ENCODE measurements around the gene DPYSL4. TPM values are rescaled to one million over a fixed set of nuclear protein-coding genes. Genes with fewer than 3 reads are reported as not detected.

Gene DPYSL4
- total and polyA plus RNA-seq, 2 of the 13 experiments (the other 11 are each of a cell fraction or from before 2014, with no cell fraction given), result 0.84 to 1.2 TPM

DNA sequence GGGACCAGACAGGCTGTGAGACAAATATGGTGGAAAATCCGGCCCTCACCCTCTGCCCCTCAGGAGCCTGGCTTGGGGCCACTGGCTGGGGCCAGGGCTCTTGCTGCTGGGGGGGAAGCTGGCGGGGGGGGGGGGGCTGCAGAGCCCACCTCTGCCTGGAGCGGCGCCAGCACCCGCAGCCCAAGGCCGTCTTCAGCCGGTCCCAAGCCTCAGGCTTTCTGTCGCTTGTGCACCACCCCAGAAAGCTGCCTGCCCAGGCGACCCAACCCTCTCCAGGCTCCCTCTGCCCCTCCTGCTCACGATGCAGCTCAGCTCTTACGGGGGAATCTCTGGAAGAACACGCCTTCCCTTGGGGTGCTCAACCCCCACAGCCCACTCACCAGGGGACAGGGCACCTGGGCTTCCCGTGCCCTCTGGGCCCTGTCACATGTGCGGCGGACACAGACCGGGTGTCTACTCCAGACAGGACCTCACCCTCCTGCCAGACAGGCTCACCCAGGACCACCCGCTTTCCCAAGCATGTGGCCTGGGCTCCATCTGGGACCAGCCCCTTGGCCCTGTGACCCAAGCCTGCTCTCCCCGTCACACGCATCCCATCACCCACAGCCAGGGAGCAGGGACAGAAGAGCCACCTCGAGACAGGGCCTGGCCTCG is 43.9 kb downstream of the DPYSL4 start:
- BruUV-seq (replicated peaks), result no TSS peak
- no peaks in the 10 kb centered on the region for H3K9me3 ChIP-seq (ENCODE audit: low read length)
- no peak overlapping the region for H3K27ac ChIP-seq (ENCODE audit: extremely low read length, insufficient read depth, low read length)
- FAIRE-seq (no peak), ATAC-seq (no peak), DNase-seq (ENCODE audit: low spot score) (no peak)
- no peaks in the 10 kb centered on the region for H3K27me3 ChIP-seq (ENCODE audit: control insufficient read depth in 1 of 2, insufficient read depth in 2 of 2, low read length in 2 of 2)
- H4K20me1 ChIP-seq (ENCODE audit: insufficient read depth, low read length), result no peaks in the 10 kb centered on the region
- ChIA-PET POLR2A (no interaction called here), CTCF (ENCODE audit: low intra/inter-chr PET ratio, low total read pairs) (no interaction called here)
- no peak overlapping the region for H3K9ac ChIP-seq (ENCODE audit: insufficient read depth, low read depth, low read length)
- H2AFZ ChIP-seq (ENCODE audit: low read length), result no peak overlapping the region
- H3K79me2 ChIP-seq (ENCODE audit: insufficient read depth, low read length), result no peaks in the 10 kb centered on the region
- intact Hi-C loops (cut with micrococcal nuclease; ENCODE audit: unreplicated experiment), result no loop called here
- TF ChIP-seq ISX (CRISPR knock-in tag; conservative IDR thresholded peaks at IDR 0.05) (no peak), PITX1 (CRISPR knock-in tag; IDR thresholded peaks at IDR 0.05) (no peak), ZNF570 (CRISPR knock-in tag; IDR thresholded peaks at IDR 0.05; ENCODE audit: borderline replicate concordance) (no peak), MYC (CRISPR knock-in tag; IDR thresholded peaks at IDR 0.05; ENCODE audit: borderline replicate concordance) (no peak), GLI4 (CRISPR knock-in tag; IDR thresholded peaks at IDR 0.05; ENCODE audit: borderline replicate concordance) (no peak), THAP11 (CRISPR knock-in tag; IDR thresholded peaks at IDR 0.05) (no peak)
- TF ChIP-seq, protein P1, sequence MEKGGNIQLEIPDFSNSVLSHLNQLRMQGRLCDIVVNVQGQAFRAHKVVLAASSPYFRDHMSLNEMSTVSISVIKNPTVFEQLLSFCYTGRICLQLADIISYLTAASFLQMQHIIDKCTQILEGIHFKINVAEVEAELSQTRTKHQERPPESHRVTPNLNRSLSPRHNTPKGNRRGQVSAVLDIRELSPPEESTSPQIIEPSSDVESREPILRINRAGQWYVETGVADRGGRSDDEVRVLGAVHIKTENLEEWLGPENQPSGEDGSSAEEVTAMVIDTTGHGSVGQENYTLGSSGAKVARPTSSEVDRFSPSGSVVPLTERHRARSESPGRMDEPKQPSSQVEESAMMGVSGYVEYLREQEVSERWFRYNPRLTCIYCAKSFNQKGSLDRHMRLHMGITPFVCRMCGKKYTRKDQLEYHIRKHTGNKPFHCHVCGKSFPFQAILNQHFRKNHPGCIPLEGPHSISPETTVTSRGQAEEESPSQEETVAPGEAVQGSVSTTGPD (CRISPR knock-in tag; IDR thresholded peaks at IDR 0.05), result no peak
- TF ChIP-seq, protein P2, sequence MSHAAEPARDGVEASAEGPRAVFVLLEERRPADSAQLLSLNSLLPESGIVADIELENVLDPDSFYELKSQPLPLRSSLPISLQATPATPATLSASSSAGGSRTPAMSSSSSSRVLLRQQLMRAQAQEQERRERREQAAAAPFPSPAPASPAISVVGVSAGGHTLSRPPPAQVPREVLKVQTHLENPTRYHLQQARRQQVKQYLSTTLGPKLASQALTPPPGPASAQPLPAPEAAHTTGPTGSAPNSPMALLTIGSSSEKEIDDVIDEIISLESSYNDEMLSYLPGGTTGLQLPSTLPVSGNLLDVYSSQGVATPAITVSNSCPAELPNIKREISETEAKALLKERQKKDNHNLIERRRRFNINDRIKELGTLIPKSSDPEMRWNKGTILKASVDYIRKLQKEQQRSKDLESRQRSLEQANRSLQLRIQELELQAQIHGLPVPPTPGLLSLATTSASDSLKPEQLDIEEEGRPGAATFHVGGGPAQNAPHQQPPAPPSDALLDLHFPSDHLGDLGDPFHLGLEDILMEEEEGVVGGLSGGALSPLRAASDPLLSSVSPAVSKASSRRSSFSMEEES (CRISPR knock-in tag; IDR thresholded peaks at IDR 0.05), result no peak
- TF ChIP-seq, protein P3, sequence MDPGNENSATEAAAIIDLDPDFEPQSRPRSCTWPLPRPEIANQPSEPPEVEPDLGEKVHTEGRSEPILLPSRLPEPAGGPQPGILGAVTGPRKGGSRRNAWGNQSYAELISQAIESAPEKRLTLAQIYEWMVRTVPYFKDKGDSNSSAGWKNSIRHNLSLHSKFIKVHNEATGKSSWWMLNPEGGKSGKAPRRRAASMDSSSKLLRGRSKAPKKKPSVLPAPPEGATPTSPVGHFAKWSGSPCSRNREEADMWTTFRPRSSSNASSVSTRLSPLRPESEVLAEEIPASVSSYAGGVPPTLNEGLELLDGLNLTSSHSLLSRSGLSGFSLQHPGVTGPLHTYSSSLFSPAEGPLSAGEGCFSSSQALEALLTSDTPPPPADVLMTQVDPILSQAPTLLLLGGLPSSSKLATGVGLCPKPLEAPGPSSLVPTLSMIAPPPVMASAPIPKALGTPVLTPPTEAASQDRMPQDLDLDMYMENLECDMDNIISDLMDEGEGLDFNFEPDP (CRISPR knock-in tag; conservative IDR thresholded peaks at IDR 0.05), result no peak
- in situ Hi-C loops (cut with HindIII; ENCODE audit: extremely low pct_ligation_motif_present, low pct_unique_long_range_greater_than_20kb), result no loop called here
- WGBS (ENCODE audit: low lambda C conversion rate), result 96% methylated on average over 6 of the region's 21 CpGs
- no peak overlapping the region for H3K4me2 ChIP-seq (ENCODE audit: low read depth, low read length)
- H3K4me3 ChIP-seq (replicated peaks in 1 of 3; ENCODE audit: insufficient read depth in 1 of 3, low read depth in 2 of 3, low read length in 3 of 3), result no peak overlapping the region
- H3K36me3 ChIP-seq (replicated peaks in 1 of 2; ENCODE audit: control insufficient read depth in 1 of 2, insufficient read depth in 2 of 2, low read length in 2 of 2), result no peaks in the 10 kb centered on the region
- H3K4me1 ChIP-seq (ENCODE audit: insufficient read depth, low read length), result no peaks in the 10 kb centered on the region
